Measurements from ENCODE around the gene CPEB1.
"Not testable (repeated sequence)": the region's sequence is repeated elsewhere in the genome, so short reads cannot be mapped to it uniquely, and the experiment has no call there.

- TF ChIP-seq CTCF (IDR thresholded peaks at IDR 0.05; ENCODE audit: insufficient read depth, low read length, poor library complexity, severe bottlenecking); EZH2phosphoT487 (conservative IDR thresholded peaks at IDR 0.05; ENCODE audit: low read length): not testable (repeated sequence)
Observed at GRCh38 chr15:82504074-82504473, 143.1 kb downstream of the CPEB1 start.

Measured in SU-DHL-6 (cell line).